ENCODE results near the gene ARHGAP29.

ARHGAP29 gene

DNA sequence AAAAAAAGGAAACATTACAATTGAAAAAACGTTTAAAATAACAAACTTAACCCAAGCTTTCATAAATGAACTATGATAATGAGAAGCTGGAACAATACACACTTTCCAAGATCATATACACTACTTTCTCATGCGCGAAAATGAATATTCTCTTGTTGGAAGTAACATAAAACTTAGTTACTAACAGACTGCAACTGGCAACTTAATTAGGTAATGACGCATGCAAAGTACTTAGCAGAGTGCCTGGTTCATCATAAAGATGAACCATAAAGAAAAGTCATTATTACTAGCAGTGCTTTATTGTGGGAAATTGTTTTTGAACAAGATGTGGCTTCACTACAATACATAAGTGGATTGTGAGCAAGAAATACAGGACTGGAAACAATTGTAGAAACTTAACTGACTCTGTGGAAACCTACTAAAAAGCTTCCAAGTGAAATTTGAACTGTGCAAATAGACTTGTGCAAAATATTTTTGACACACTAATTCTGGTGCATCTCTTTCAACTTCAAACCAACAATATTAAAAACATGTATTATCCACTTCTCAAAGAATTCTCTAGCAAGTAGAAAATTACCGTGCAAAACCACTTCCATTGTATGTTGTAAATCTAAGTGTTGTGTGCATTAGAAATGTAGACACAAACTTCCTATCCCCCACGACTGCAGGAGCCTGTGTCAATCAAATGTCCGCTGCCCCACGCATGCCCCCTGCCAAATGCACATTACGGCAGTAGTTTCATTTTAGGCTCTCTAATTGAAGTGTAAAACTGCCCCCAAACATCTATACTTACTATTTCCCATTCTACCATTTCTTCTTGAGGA lies 2.0 kb downstream of the ARHGAP29 start:
- DNase-seq: no peak

DNA sequence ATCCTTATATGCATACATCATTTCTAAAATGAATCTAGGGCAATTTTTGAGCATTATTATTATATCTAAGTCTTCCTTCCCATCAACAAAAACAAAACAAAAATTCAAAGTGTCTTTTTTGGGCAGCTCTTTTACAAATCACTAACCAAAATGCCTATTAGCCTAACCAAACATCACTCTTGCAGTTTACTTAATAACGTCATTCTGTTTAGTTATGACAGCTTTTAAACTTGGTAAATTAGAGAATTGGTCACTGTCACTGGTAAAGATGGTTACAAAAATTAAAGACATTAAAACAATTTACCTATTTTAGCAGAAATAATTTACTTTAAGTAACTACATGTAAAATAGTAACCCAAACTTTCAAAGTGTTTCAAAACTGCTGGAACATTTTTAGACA lies 2.8 kb downstream of the ARHGAP29 start:
- no peak for DNase-seq

DNA sequence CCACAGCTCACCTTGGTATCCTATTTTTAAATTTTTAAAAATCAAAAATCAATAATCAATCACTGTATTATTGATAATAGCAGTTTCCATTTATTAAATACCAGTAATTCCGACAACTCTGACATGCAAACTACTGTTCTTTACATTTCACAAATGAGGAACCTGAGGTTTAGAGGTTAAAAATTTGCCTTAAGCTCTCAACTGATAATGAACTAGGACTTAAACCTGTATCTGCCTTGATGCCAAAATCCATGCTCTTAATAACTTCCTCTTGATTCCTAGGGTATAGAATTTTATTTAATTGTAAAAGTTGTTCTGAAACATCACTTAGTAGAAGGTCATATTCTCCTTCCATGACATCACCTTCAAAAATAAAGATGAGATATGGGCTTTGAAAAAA lies 5.6 kb downstream of the ARHGAP29 start:
- DNase-seq: no peak

DNA sequence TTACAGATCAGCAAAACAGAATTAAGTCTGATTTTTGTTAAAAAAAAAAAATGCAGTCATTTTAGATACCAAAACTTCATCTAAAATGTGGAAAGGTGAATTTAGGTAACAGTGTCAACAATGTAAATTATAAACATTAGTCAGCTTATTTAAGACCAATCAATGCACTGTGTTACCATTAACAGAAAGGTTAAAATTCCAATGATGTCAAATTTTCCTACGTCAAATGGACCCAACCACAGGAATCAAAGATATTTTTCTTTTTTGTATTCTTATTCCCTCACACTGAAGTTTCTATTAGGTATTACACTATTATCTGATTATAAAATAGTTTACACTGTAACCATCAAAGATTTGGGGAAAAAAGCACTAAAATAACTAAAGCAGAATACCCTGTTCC lies 6.5 kb downstream of the ARHGAP29 start:
- no peak for DNase-seq

DNA sequence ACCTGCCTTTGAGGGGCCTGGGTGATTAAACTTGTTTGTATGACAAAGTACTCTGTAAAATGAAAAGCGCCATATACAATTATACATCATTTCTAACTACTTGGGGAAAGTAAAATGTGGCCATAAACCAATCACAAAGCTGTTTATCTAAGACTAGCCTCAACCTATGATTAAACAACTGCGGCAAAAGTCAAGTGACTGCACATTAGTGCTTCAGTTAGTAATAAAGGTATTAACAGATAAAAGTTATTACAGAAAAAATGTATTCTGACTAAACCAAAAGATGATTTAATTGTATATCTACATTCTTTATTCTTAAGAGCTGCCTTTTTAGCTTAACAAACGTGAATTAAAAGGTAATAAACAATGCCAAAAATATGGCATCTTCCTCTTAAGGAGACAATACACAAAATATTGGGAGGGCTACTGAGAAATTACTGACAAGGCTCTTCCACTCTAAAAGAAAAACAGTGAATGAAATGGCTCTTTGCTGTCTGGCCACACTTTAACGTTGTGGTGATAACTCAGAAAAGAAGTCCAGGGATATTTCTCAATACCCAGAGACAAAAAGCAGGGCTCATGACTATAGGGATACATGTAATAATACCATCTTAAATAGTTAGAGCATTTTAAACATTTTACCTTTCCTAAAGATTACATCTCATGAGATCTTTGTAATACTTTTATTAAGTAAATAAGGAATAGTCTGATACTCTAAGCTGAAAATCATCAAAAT lies 8.6 kb downstream of the ARHGAP29 start:
- DNase-seq: no peak

DNA sequence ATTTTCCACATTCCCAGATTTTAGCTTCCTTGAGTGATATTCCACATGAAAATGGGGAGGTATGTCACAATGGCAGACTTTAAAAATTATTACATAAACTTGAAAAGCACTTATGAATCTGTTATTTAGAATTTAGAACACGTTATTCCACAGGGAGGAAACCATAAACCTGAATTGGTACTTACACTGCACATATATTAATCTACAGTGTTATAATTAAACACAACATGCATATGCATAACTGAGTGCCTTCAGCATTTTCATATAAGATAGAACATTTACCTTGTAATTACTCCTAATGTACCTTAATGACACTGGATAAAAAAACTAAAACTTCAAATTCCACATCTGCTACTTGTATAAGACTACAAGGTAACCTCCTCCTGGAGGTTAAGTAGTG lies 9.8 kb downstream of the ARHGAP29 start:
- DNase-seq: no peak

DNA sequence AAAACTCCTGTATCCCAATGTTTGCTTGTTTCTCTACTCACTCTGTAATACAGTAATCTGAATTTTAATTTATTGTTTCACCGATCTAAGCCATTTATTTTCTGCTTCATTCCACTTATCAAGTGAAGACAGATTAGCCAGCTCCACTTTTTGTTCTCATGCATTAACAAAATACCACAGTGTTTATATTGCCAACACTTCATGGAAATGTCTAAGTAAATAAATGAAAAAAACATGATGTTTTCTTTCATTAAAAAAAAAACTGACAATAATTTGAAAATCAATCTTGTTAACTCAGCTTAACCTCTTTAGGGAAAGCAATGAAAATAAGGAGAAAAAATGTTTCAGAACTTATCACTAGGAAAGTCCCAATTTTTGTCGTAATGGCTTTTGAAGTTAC lies 11.5 kb downstream of the ARHGAP29 start:
- no peak for DNase-seq

DNA sequence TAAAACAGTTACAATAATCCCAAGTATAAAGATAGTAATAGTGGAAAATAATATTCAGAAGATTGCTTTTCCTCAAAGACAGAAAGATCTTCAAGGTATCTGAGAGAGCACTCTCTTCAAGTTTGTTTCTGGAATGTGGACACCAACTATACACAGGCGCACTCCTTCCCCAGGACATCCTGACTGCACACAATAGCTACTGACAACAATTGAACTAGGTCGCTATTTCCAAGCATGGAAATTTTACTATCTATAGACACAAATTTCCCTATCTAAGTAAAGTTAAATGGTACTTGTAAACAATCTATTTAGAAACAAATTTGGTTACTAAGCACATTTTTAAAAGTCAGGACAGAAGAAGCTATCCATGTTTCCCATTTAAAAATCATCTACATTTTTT lies 19.1 kb downstream of the ARHGAP29 start:
- DNase-seq: no peak

DNA sequence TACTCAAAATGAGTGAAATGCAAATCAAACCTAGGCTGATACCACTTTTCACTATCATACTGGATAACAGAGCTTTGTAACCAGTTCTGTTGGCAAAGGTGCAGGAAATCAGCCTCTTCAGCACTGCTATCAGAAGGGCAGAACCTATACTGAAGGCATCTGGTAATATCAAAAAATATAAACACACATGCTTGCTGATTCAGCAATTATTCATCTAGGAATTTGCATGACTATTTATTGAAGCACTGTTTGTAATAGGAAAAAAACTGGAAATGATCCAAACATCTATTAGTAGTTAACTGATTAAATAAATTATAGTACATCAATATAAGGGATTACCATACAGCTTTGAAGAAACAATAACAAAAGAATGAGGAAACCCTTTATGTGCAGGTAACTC lies 21.4 kb downstream of the ARHGAP29 start:
- no peak for DNase-seq

DNA sequence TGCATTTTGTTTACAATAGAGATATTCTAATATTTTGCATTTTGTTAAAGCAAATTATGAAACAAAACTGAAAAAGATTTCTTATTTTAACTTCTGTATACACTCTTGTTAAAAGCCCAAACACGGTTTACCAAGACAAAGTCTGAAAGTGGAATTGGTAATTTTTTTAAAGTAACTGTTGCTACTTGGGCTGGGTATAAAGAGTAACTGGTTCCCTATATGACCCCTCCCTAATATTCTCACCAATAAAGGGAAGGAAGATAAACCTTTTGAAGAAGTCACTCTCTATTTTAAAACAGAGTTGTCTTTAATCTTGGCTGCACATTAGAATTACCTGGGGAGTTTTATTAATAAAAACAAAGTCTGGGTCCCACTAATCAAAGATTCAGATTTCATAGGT lies 27.4 kb downstream of the ARHGAP29 start:
- no peak for DNase-seq

DNA sequence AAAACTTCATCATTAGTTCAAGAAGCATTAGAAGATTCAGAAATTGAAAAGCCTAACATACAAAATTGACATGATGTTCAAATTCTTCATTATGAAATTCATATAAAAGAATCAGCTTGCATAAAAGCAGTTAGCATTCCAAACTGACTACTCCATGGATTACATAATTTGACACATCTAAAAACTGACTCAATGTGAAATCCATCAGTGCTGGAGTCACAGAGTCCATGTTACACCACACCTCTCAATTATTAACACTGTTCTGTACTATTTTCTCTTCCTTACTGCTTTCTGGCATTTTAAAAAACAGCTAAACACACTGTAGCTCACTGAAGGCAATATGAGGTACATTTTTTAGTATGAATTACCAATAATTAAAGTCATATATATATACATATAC lies 28.0 kb downstream of the ARHGAP29 start:
- DNase-seq: no peak

DNA sequence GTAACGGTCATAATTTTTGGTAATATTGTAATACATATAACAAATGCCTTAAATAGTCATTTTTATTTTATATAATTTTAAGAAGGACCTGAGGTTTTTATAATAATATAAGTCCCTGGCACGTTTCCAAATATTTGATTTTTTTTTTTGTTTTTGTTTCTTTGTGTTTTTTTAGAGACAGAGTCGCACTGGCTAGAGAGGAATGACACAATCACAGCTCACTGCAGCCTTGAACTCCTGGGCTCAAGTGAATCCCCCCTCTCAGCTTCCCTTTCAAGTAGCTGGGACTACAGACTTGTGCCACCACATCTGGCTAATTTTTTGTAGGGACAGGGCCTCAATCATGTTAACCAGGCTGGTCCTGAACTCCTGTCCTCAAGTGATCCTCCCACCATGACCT lies 29.7 kb downstream of the ARHGAP29 start:
- DNase-seq: no peak

DNA sequence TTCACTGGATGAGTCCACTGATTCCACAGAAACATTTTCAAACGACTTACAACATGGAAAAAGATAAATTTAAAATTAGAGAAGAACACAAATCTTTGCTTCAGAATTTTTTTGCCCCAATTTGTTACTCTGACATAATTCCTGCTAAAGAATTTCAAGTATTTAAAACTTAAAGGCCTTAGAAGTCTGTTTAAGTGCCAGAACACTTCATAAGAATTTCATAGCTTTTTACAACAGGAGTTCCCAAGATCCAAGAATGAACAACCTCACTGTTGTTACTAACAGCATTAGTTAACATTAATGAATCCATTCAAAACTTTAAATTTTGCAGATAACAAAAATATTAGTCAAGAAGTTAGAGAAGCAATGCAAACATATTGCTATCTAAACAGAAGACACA lies 31.7 kb downstream of the ARHGAP29 start:
- DNase-seq: no peak

DNA sequence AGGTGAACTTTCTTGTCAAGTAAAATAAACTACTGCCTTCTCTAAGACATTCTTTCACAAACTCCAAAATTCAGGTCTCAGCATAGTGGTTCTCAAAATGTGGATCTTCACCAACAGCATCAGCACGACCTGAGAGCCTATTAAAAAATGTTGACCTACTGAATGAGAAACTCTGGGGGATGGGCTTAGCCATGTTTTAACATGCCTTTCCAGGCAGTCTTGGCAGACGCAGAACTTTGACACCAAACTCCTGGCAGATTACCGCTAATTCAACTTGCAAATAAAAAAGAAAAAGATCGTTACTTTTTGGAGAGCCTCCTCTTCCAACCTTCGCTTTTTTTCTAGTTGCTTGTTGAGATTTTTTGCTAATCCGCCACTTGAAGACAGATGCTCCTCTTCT lies 35.1 kb downstream of the ARHGAP29 start:
- no peak for DNase-seq

DNA sequence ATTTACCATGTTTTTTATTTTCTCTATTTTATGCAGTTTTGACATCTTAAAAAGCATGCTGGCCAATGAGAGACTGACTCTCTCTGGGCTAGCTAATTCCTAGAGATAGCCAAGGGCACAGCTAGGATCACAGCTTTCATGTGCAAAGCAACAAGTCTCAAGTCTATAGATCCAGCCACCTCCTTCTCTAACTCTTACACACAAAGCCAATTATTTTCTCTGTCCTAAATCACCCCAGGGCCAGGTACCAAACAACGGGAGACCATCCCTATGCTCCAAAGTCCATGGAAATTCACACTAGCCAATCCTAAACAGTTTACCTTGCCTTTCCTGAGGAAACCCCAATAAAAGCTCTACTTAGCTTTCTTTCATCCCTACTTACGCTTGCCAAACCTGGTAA lies 38.0 kb downstream of the ARHGAP29 start:
- DNase-seq: no peak

DNA sequence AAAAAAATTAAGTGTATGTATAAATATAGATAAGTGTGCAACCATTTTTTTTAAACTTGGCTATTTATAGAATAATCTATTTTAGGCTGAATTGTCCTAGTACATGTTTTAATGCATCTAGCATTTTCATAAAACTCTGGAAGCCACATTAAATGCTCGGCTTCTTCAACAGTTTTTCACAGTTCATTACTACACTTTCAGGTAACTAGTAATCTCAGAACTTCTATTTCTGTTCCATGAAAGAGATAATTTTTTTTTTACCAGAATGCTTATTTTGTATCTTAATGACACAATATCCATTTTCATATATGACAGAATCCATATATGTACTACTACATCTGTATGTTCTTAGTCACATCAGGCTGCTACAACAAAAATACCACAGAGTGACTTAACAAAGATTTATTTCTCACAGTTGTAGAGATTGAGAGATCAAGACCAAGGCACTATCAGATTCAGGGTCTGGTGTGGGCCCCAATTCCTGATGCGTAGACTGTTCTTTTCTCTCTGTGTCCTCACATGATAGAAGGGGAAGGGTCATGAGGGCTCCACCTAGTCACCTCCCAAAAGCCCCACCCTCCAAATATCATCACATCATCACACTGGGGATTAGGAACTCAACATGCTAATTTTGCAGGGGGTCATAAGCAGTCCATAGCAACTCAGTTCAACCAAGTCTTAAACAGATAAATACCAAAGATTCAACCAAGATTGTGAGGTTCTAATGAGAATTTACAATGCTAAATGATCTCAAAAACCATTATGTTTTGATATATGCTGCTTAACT lies 43.1 kb downstream of the ARHGAP29 start:
- no peak for DNase-seq

DNA sequence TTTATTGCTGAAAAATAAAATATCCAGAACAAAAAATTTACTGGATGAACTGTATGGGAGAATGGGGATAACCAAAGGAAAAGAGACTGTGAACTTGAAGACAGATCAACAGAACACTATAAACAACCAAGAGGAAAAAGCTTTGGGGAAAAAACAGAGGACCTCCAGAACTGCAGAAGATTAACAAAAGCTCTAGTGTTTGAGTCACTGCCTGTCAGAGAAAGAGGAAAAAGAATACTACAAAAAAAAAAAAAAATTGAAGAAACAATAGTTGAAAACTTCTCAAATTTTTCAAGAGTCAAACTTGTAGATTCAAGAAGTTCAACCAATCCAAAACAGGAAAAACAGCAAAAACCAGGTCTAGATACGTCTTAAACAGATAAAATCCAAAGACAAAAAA lies 44.3 kb downstream of the ARHGAP29 start:
- no peak for DNase-seq

DNA sequence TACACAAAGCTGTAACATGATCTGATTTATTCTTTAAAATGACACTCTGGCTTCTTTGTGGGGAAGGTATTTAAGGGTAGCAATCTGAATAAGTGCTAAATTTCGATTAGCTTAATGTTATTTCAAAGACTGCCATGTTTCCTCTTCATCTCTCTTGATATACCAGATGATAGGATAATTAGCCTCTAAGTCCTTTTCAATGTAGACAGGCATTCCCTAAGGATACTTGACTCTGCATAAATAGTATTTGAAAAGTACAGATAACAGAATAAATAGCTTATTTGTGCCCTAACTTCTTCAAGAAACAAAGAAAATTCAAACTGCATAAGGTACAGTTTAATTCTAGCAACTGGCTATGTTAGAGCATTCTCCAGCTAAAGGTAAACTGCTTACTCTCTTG lies 46.2 kb downstream of the ARHGAP29 start:
- DNase-seq: no peak

DNA sequence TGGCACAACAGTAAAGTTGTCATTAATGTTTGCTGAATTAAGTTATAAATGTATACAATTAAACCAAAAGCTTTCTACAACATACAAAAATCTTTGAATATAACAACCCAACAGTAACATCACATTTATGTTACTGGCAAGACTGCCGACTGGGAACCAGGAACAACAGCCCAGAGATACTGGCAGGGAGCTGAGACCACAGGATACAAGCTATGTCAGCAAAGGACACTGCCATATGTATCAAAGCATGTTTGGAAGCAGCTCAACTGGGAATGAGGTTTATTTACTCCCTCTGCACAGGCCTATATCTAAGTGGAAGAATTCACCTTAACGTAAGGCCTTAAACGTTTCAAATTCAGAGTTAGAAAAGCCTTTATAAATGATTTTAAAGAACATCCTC lies 50.4 kb downstream of the ARHGAP29 start:
- no peak for DNase-seq

DNA sequence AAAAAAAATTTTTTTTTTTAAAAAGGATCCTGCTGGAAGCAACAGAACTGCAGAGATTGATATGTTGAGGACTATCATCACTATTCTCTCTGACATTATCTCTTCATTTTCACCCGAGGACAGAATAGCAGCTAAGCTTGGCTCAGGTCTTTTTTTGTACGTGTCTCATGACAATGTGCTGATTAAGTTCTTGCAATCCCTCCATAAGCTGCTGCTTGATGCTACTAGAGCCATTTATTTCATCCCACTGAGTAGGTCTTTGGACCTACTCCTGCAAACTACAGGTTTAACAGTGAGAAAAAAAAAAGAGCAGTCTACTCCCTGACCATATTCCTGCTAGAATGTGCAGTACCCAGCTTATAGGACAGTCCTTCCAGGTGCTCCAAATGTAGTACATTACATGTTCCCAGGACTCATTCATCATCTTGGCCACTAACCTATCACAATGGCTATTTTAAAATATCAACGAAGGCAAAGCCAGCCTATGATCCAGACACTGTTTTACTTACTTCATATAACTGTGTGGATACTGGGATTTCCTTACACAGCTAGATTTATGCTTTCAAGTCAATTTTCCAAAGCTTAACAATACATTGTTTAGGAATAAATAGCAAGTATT lies 54.1 kb downstream of the ARHGAP29 start:
- no peak for DNase-seq

DNA sequence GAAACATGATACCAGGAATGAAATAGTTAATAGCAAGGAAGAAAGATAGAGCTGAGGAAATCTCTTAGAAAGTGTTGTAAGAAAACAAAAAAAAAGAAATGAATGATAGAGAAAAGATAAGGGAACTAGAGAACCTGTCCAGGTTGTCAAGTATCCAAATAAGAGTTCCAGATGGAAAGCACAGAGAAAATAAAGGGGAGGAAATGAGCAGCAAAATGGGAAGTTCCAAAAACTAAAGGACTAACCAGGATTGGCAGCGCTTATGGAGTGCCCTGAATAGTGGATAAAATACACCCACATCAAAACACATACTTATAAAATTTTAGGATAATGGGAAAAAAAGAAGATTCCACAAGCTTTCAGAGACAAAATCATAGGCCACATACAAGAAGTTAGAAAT lies 55.2 kb downstream of the ARHGAP29 start:
- no peak for DNase-seq

DNA sequence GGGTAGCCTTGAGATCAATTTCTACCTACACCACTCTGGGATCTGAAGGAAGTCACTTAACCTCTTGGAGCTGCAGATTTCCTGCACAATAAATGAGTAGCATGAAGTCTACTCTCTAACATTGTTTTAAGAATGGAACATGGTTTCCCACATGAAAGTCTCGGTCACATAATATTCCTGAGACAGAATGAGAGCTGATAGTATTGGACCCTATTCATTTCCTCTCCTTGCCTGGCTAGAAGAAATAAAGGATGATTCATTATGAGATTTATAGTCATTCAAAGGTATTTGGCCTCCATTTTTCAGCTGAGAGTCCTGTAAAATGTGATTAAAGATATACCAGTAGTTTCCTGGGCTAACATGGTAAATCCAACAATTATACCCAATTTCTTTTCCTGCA lies 56.7 kb downstream of the ARHGAP29 start:
- no peak for DNase-seq

DNA sequence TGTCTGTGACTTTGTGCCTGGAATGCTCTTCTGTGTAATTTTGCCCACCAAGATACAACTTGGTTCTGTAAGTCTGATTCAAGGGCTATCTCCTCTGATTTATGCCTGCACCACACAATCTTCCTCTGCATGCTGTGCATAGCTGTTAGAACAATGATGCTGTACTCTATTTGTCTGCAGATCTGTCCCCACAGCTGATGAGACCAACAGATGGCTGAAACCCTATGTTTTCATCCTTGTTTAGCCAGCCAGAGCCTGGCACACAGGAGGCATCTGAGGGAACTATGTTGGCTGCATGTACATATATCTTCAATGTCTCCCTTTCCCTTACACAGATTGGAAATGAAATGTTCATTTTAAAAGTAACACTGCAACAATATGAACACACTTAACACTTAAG lies 58.5 kb downstream of the ARHGAP29 start:
- DNase-seq: no peak

All from CD4-positive, alpha-beta T cell treated with Interleukin-17A for 4 hours (primary cell).